Caco-2 (cell line): ENCODE results near the gene LRGUK. TPM values are rescaled to one million over a fixed set of nuclear protein-coding genes. Genes with fewer than 3 reads are reported as not detected.

ENCODE experiments used
- BruUV-seq: library from RNA; stranded (reverse); fragments of 400-500 nt; replicated peaks from 2 replicates; lab custom pipeline; 2021; lab: Mats Ljungman, UMichigan
- CTCF ChIA-PET: fragments of 300-600 bp; sonication (Branson Sonifier 250); formaldehyde crosslinking; loops from one replicate; lab custom pipeline; 2022; ENCODE audit warnings: antibody characterized with exemption; lab: Charles Lee
- POLR2A ChIA-PET: fragments of 300-600 bp; sonication (Branson Sonifier 250); formaldehyde crosslinking; loops from one replicate; lab custom pipeline; 2022; ENCODE audit warnings: antibody characterized with exemption; lab: Charles Lee
- DNase-seq, 2 experiments: peaks; one replicate each; pipeline versions ENCODE4 v3.0.0 to v3.0.0-alpha.2; 2020 to 2022
- H3K27me3 ChIP-seq: replicated peaks from 2 replicates; pipeline ENCODE4 v1.6.0; 2011; ENCODE audit warnings: low read length; ENCODE audit not compliant: control insufficient read depth, insufficient read depth
- H3K36me3 ChIP-seq: 2 replicates; pipeline ENCODE4 v1.5.1; 2011; ENCODE audit warnings: low read length; ENCODE audit not compliant: control insufficient read depth, insufficient read depth
- H3K4me1 ChIP-seq: fragments of 250-450 bp; sonication (Bioruptor Pico); 2 replicates; pipeline ENCODE4 v1.5.1; 2020; ENCODE audit warnings: mild to moderate bottlenecking
- H3K4me3 ChIP-seq: 2 replicates; pipeline ENCODE4 v1.5.1; 2011; ENCODE audit warnings: low read depth, mild to moderate bottlenecking, control low read depth, low read length
- H3K9me3 ChIP-seq: fragments of 250-450 bp; sonication (Bioruptor Pico); 2 replicates; pipeline ENCODE4 v1.5.1; 2020; ENCODE audit warnings: mild to moderate bottlenecking, moderate library complexity
- H3K27ac Mint-ChIP-seq: one replicate; pipeline ENCODE4 v1.8.0; 2022; ENCODE audit warnings: mixed read lengths; ENCODE audit not compliant: unreplicated experiment
- H3K27me3 Mint-ChIP-seq: one replicate; pipeline ENCODE4 v1.8.0; 2022; ENCODE audit warnings: mixed read lengths; ENCODE audit not compliant: insufficient read depth, unreplicated experiment
- H3K36me3 Mint-ChIP-seq: one replicate; pipeline ENCODE4 v1.8.0; 2022; ENCODE audit warnings: mild to moderate bottlenecking, mixed read lengths; ENCODE audit not compliant: insufficient read depth, unreplicated experiment
- H3K4me1 Mint-ChIP-seq: one replicate; pipeline ENCODE4 v1.8.0; 2022; ENCODE audit warnings: low read depth, mixed read lengths; ENCODE audit not compliant: unreplicated experiment
- H3K4me3 Mint-ChIP-seq: one replicate; pipeline ENCODE4 v1.8.0; 2022; ENCODE audit warnings: mild to moderate bottlenecking, moderate library complexity, mixed read lengths; ENCODE audit not compliant: unreplicated experiment
- H3K9me3 Mint-ChIP-seq: one replicate; pipeline ENCODE4 v1.8.0; 2022; ENCODE audit warnings: mixed read lengths; ENCODE audit not compliant: unreplicated experiment
- CTCF ChIP-seq, 2 experiments: fragments of 200-600 bp in 1 of 2; IDR thresholded peaks; 1 replicate in 1 of 2; 2 replicates in 1 of 2; pipeline versions ENCODE4 v1.5.1 to v1.8.0; 2011 to 2022; ENCODE audit warnings: antibody characterized with exemption in 1 of 2, control low read depth in 1 of 2, inconsistent platforms in 1 of 2, low read depth in 1 of 2, low read length in 1 of 2, mild to moderate bottlenecking in 1 of 2, moderate library complexity in 1 of 2; ENCODE audit not compliant: insufficient read depth in 1 of 2, severe bottlenecking in 1 of 2, unreplicated experiment in 1 of 2
- intact Hi-C: fragments of 100-400 bp; cut with micrococcal nuclease; formaldehyde crosslinking; loops from one replicate; pipeline ENCODE4 v1.10.0; 2022; ENCODE audit not compliant: unreplicated experiment
- total RNA-seq: library from RNA; stranded (reverse); gene quantifications from 2 replicates; pipeline ENCODE4 v1.2.3, GENCODE V29; 2022

The LRGUK gene
- total RNA-seq, 1 experiment from 2014 or later = 0.09 TPM

GRCh38 chr7:134126596-134126965, 559 bp upstream of the LRGUK start:
- no peak for TF ChIP-seq CTCF (IDR thresholded peaks at IDR 0.05; ENCODE audit: insufficient read depth in 1 of 2, low read depth in 1 of 2, low read length in 1 of 2, severe bottlenecking in 1 of 2, unreplicated experiment in 1 of 2)
- no peak for DNase-seq
- Mint-ChIP-seq H3K9me3 (no peaks in the 10 kb centered on the region), H3K4me1 (peaks cover 7% of the 10 kb centered on the region), H3K4me3 (peak overlapping the region; percentile 77), H3K36me3 (no peaks in the 10 kb centered on the region), H3K27ac (no peak overlapping the region), H3K27me3 (peaks cover 28% of the 10 kb centered on the region)
- Histone ChIP-seq H3K4me1 (no peaks in the 10 kb centered on the region), H3K9me3 (no peaks in the 10 kb centered on the region), H3K4me3 (peak overlapping the region; percentile 79), H3K36me3 (no peaks in the 10 kb centered on the region), H3K27me3 (no peaks in the 10 kb centered on the region; the same call in 1 of the 2 replicates)
- POLR2A ChIA-PET = no interaction called here
- no TSS peak for BruUV-seq
- CTCF ChIA-PET = interaction anchor here (1.3 kb wide), 1 partner anchor 15 kb away, joined by 10 read pairs; no protein-coding TSS in a partner anchor
- intact Hi-C loops = no loop called here

- CTCF ChIA-PET = no interaction called here
- Histone ChIP-seq H3K36me3 (no peaks in the 10 kb centered on the region), H3K4me1 (no peaks in the 10 kb centered on the region), H3K9me3 (no peaks in the 10 kb centered on the region), H3K4me3 (no peak overlapping the region), H3K27me3 (no peaks in the 10 kb centered on the region; the same call in 1 of the 2 replicates)
- no peak overlapping the region for H3K27ac Mint-ChIP-seq
- POLR2A ChIA-PET = no interaction called here
- DNase-seq = no peak
- no peaks in the 10 kb centered on the region for H3K36me3 Mint-ChIP-seq
- intact Hi-C loops = no loop called here
- peaks cover 7% of the 10 kb centered on the region for H3K4me1 Mint-ChIP-seq
- no peaks in the 10 kb centered on the region for H3K9me3 Mint-ChIP-seq
- peaks cover 29% of the 10 kb centered on the region for H3K27me3 Mint-ChIP-seq
- TF ChIP-seq CTCF (IDR thresholded peaks at IDR 0.05; ENCODE audit: insufficient read depth in 1 of 2, low read depth in 1 of 2, low read length in 1 of 2, severe bottlenecking in 1 of 2, unreplicated experiment in 1 of 2) = no peak
- no TSS peak for BruUV-seq
- H3K4me3 Mint-ChIP-seq = no peak overlapping the region
These were observed 1.7 kb downstream of the LRGUK start for GRCh38 chr7:134128829-134129228.

GRCh38 chr7:134129856-134130523, 2.9 kb downstream of the LRGUK start:
- Histone ChIP-seq H3K27me3 (no peaks in the 10 kb centered on the region; the same call in 1 of the 2 replicates), H3K4me1 (no peaks in the 10 kb centered on the region), H3K4me3 (no peak overlapping the region), H3K9me3 (no peaks in the 10 kb centered on the region), H3K36me3 (no peaks in the 10 kb centered on the region)
- no peak for DNase-seq
- Mint-ChIP-seq H3K4me1 (peaks cover 7% of the 10 kb centered on the region), H3K27ac (no peak overlapping the region), H3K4me3 (no peak overlapping the region), H3K9me3 (no peaks in the 10 kb centered on the region), H3K36me3 (no peaks in the 10 kb centered on the region), H3K27me3 (peaks cover 32% of the 10 kb centered on the region)
- intact Hi-C loops = no loop called here
- POLR2A ChIA-PET = no interaction called here
- no peak for TF ChIP-seq CTCF (IDR thresholded peaks at IDR 0.05; ENCODE audit: insufficient read depth in 1 of 2, low read depth in 1 of 2, low read length in 1 of 2, severe bottlenecking in 1 of 2, unreplicated experiment in 1 of 2)
- CTCF ChIA-PET = interaction anchor here (1.1 kb wide), 1 partner anchor 11 kb away, joined by 4 read pairs; no protein-coding TSS in a partner anchor
- no TSS peak for BruUV-seq
